Natural killer cell (primary cell): ENCODE measurements around the gene BLM. TPM values are rescaled to one million over a fixed set of nuclear protein-coding genes. Genes with fewer than 3 reads are reported as not detected.

Source experiments
- ATAC-seq, 3 donors: fragments of 150-1000 bp in 2 of 3; fragments of 200-7000 bp in 1 of 3; cut with Tn5 transposase; 1 replicate in 1 of 3; 2 replicates in 2 of 3; pipeline ENCODE4 v1.10.0; 2021; ENCODE audit warnings: mild to moderate bottlenecking in 2 of 3, moderate library complexity in 2 of 3
- DNase-seq, 2 donors: peaks; one replicate each; pipeline versions ENCODE4 v3.0.0 to v3.0.0-alpha.2; 2013 to 2021; ENCODE audit warnings: mixed read lengths in 1 of 2
- H3K27ac ChIP-seq: one replicate; pipeline ENCODE4 v1.5.1; 2013; ENCODE audit warnings: mild to moderate bottlenecking, low read length
- H3K27me3 ChIP-seq: one replicate; pipeline ENCODE4 v1.6.1; 2013; ENCODE audit warnings: low read length; ENCODE audit not compliant: control insufficient read depth, insufficient read depth
- H3K36me3 ChIP-seq: one replicate; pipeline ENCODE4 v1.6.1; 2013; ENCODE audit warnings: low read length; ENCODE audit not compliant: control insufficient read depth, insufficient read depth
- H3K4me1 ChIP-seq: one replicate; pipeline ENCODE4 v1.6.1; 2013; ENCODE audit warnings: low read length; ENCODE audit not compliant: control insufficient read depth, insufficient read depth
- H3K4me3 ChIP-seq: one replicate; pipeline ENCODE4 v1.5.1; 2013; ENCODE audit warnings: low read length
- H3K9me3 ChIP-seq: one replicate; pipeline ENCODE4 v1.6.1; 2013; ENCODE audit warnings: low read length; ENCODE audit not compliant: control insufficient read depth, insufficient read depth
- H3K27ac Mint-ChIP-seq, 2 donors: one replicate each; pipeline ENCODE4 v1.8.0; 2022; ENCODE audit warnings: mild to moderate bottlenecking in 2 of 2, mixed read lengths in 2 of 2, moderate library complexity in 1 of 2
- H3K27me3 Mint-ChIP-seq, 2 donors: one replicate each; pipeline ENCODE4 v1.8.0; 2022; ENCODE audit warnings: low read depth in 2 of 2, mixed read lengths in 2 of 2
- H3K36me3 Mint-ChIP-seq: one replicate; pipeline ENCODE4 v1.8.0; 2022; ENCODE audit warnings: mixed read lengths
- H3K4me1 Mint-ChIP-seq, 2 donors: one replicate each; pipeline ENCODE4 v1.8.0; 2022; ENCODE audit warnings: mixed read lengths in 2 of 2
- H3K4me3 Mint-ChIP-seq: one replicate; pipeline ENCODE4 v1.8.0; 2022; ENCODE audit warnings: mild to moderate bottlenecking, moderate library complexity, mixed read lengths
- H3K9me3 Mint-ChIP-seq, 2 donors: one replicate each; pipeline ENCODE4 v1.8.0; 2022; ENCODE audit warnings: mixed read lengths in 2 of 2
- WGBS: methylation state at CpG from one replicate; pipeline ENCODE4 v1.1.7; 2013; ENCODE audit warnings: missing lambda C conversion rate; ENCODE audit not compliant: insufficient coverage; 5-methylcytosine and 5-hydroxymethylcytosine counted together
- intact Hi-C: fragments of 100-400 bp; cut with micrococcal nuclease; formaldehyde crosslinking; loops from one replicate; pipeline ENCODE4 v1.14.2; 2022
- total RNA-seq, 4 donors: library from RNA; stranded (reverse); fragments of 120-200 nt in 1 of 4; gene quantifications; one replicate each; pipeline versions ENCODE4 v1.2.3 to v1.2.4, GENCODE V29; 2013 to 2022
- TF ChIP-seq, protein P1 (sequence below): fragments of 200-600 bp; IDR thresholded peaks from one replicate; pipeline ENCODE4 v1.8.0; 2022; ENCODE audit warnings: antibody characterized with exemption

Gene BLM
- total RNA-seq, 3 donors from 2014 or later (not counting 1 experiment from before 2014, with no cell fraction given) = 9.9 to 15.9 (median 14.1) TPM

- H3K4me3 Mint-ChIP-seq = no peak overlapping the region
- no peaks in the 10 kb centered on the region for H3K4me1 ChIP-seq
- peaks cover 5% of the 10 kb centered on the region in 2 donors for H3K4me1 Mint-ChIP-seq
- intact Hi-C loops = no loop called here
- DNase-seq (no peak), ATAC-seq (no peak)
- no peaks in the 10 kb centered on the region for H3K9me3 ChIP-seq
- no peaks in the 10 kb centered on the region for H3K36me3 ChIP-seq
- H3K9me3 Mint-ChIP-seq = no peaks in the 10 kb centered on the region
- H3K27me3 Mint-ChIP-seq = peaks cover 0 to 8% of the 10 kb centered on the region in 2 donors
- no peak overlapping the region for H3K27ac Mint-ChIP-seq
- no peaks in the 10 kb centered on the region for H3K27me3 ChIP-seq
- TF ChIP-seq, protein P1, sequence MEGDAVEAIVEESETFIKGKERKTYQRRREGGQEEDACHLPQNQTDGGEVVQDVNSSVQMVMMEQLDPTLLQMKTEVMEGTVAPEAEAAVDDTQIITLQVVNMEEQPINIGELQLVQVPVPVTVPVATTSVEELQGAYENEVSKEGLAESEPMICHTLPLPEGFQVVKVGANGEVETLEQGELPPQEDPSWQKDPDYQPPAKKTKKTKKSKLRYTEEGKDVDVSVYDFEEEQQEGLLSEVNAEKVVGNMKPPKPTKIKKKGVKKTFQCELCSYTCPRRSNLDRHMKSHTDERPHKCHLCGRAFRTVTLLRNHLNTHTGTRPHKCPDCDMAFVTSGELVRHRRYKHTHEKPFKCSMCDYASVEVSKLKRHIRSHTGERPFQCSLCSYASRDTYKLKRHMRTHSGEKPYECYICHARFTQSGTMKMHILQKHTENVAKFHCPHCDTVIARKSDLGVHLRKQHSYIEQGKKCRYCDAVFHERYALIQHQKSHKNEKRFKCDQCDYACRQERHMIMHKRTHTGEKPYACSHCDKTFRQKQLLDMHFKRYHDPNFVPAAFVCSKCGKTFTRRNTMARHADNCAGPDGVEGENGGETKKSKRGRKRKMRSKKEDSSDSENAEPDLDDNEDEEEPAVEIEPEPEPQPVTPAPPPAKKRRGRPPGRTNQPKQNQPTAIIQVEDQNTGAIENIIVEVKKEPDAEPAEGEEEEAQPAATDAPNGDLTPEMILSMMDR = no peak
- H3K4me3 ChIP-seq = no peak overlapping the region
- 94% methylated on average over 3 of the region's 3 CpGs for WGBS
- H3K27ac ChIP-seq = no peak overlapping the region
- no peaks in the 10 kb centered on the region for H3K36me3 Mint-ChIP-seq
Measured at GRCh38 chr15:90679959-90680358, 37.2 kb upstream of the BLM start.

- ATAC-seq = no peak
Measured at GRCh38 chr15:90680371-90680935, 36.7 kb upstream of the BLM start.

DNA sequence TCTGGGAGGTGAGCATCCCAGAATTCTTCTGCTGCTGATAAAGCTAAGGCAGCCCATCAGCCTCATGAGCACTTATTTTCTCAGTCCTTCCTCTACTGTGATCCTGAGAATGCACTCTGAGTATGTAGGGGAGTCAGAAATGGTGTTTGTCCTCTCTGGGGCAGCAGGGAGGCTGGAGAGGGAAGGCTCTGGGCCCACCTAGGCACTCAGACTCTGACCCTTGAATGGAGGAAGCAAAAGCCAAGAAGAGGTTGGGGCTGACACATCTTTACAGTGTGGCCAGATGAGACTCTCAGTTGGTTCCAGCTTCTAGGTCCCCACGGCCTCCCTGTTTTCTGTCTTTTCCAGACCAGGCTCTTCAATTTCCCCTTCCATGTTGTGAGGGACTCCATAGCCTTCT, 36.1 kb upstream of the BLM start:
- no peaks in the 10 kb centered on the region for H3K9me3 Mint-ChIP-seq
- H3K27me3 Mint-ChIP-seq = peaks cover 0 to 6% of the 10 kb centered on the region in 2 donors
- TF ChIP-seq, protein P1 = no peak
- ATAC-seq = no peak
- no peak for DNase-seq
- H3K36me3 Mint-ChIP-seq = no peaks in the 10 kb centered on the region
- H3K4me3 ChIP-seq = no peak overlapping the region
- WGBS = 67% methylated on average over 1 of the region's 1 CpG
- H3K36me3 ChIP-seq = no peaks in the 10 kb centered on the region
- no peaks in the 10 kb centered on the region for H3K27me3 ChIP-seq
- no peaks in the 10 kb centered on the region for H3K4me1 ChIP-seq
- no peak overlapping the region for H3K4me3 Mint-ChIP-seq
- intact Hi-C loops = no loop called here
- no peak overlapping the region for H3K27ac Mint-ChIP-seq
- no peaks in the 10 kb centered on the region for H3K9me3 ChIP-seq
- H3K27ac ChIP-seq = no peak overlapping the region
- H3K4me1 Mint-ChIP-seq = peaks cover 5% of the 10 kb centered on the region in 2 donors

More at GRCh38 chr15:90680371-90680935, 36.7 kb upstream of the BLM start:
- H3K36me3 Mint-ChIP-seq = no peaks in the 10 kb centered on the region
- 96% methylated on average over 5 of the region's 6 CpGs for WGBS
- TF ChIP-seq, protein P1 = no peak
- Histone ChIP-seq H3K4me3 (no peak overlapping the region), H3K9me3 (no peaks in the 10 kb centered on the region), H3K36me3 (no peaks in the 10 kb centered on the region), H3K4me1 (no peaks in the 10 kb centered on the region), H3K27ac (no peak overlapping the region), H3K27me3 (no peaks in the 10 kb centered on the region)
- intact Hi-C loops = no loop called here
- peaks cover 5% of the 10 kb centered on the region in 2 donors for H3K4me1 Mint-ChIP-seq
- peaks cover 0 to 6% of the 10 kb centered on the region in 2 donors for H3K27me3 Mint-ChIP-seq
- no peak overlapping the region for H3K27ac Mint-ChIP-seq
- DNase-seq = no peak
- no peak overlapping the region for H3K4me3 Mint-ChIP-seq
- no peaks in the 10 kb centered on the region for H3K9me3 Mint-ChIP-seq

GRCh38 chr15:90681480-90681879, 35.7 kb upstream of the BLM start:
- H3K27ac Mint-ChIP-seq = no peak overlapping the region
- Histone ChIP-seq H3K4me3 (no peak overlapping the region), H3K27ac (no peak overlapping the region), H3K36me3 (no peaks in the 10 kb centered on the region), H3K9me3 (no peaks in the 10 kb centered on the region), H3K27me3 (no peaks in the 10 kb centered on the region), H3K4me1 (no peaks in the 10 kb centered on the region)
- TF ChIP-seq, protein P1 = no peak
- DNase-seq = no peak
- WGBS = 96% methylated on average over 9 of the region's 9 CpGs
- H3K9me3 Mint-ChIP-seq = no peaks in the 10 kb centered on the region
- H3K4me3 Mint-ChIP-seq = no peak overlapping the region
- H3K36me3 Mint-ChIP-seq = no peaks in the 10 kb centered on the region
- intact Hi-C loops = no loop called here
- H3K4me1 Mint-ChIP-seq = peaks cover 8 to 9% of the 10 kb centered on the region in 2 donors
- ATAC-seq = no peak
- peaks cover 0 to 7% of the 10 kb centered on the region in 2 donors for H3K27me3 Mint-ChIP-seq
